Stomach (tissue), 4 donors: ENCODE measurements around the gene DISC1.

ENCODE experiments used
- EP300 ChIP-seq: sonication (generic); formaldehyde crosslinking; IDR thresholded peaks from one replicate; pipeline ENCODE4 v1.6.1; 2017; ENCODE audit warnings: antibody characterized with exemption
- POLR2A ChIP-seq, 4 donors: fragments of 450-650 bp; IDR thresholded peaks; one replicate each; pipeline ENCODE4 v1.6.1; 2016; ENCODE audit warnings: antibody characterized with exemption in 4 of 4, control low read depth in 2 of 4, mild to moderate bottlenecking in 1 of 4, moderate library complexity in 1 of 4
- POLR2AphosphoS5 ChIP-seq, 3 donors: sonication (generic); formaldehyde crosslinking; IDR thresholded peaks; one replicate each; pipeline ENCODE4 v1.6.1; 2016; ENCODE audit warnings: antibody characterized with exemption in 3 of 3
- TF ChIP-seq, protein P1 (sequence below), 7 experiments: fragments of 450-650 bp in 4 of 7; fragments of 200-600 bp in 3 of 7; sonication (generic) in 3 of 7; IDR thresholded peaks; one replicate each; pipeline ENCODE4 v1.5.1; 2016 to 2019; ENCODE audit warnings: antibody characterized with exemption in 7 of 7, control low read depth in 2 of 7, mild to moderate bottlenecking in 1 of 7

GRCh38 chr1:231869364-231869763 is 242.8 kb downstream of the DISC1 start:
- TF ChIP-seq POLR2AphosphoS5 (IDR thresholded peaks at IDR 0.05), result no peak
- TF ChIP-seq, protein P1, sequence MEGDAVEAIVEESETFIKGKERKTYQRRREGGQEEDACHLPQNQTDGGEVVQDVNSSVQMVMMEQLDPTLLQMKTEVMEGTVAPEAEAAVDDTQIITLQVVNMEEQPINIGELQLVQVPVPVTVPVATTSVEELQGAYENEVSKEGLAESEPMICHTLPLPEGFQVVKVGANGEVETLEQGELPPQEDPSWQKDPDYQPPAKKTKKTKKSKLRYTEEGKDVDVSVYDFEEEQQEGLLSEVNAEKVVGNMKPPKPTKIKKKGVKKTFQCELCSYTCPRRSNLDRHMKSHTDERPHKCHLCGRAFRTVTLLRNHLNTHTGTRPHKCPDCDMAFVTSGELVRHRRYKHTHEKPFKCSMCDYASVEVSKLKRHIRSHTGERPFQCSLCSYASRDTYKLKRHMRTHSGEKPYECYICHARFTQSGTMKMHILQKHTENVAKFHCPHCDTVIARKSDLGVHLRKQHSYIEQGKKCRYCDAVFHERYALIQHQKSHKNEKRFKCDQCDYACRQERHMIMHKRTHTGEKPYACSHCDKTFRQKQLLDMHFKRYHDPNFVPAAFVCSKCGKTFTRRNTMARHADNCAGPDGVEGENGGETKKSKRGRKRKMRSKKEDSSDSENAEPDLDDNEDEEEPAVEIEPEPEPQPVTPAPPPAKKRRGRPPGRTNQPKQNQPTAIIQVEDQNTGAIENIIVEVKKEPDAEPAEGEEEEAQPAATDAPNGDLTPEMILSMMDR (IDR thresholded peaks at IDR 0.05), result no peak
- TF ChIP-seq EP300, result no peak
- no peak for TF ChIP-seq POLR2A (IDR thresholded peaks at IDR 0.05)
